GM10248 (cell line): ENCODE results near the gene KIF19.

Source experiments
- CTCF ChIA-PET: fragments of 300-600 bp; sonication (Branson Sonifier 250); formaldehyde crosslinking; extraction: SDS; loops from one replicate; lab custom pipeline; 2021; ENCODE audit warnings: antibody characterized with exemption; lab: Yijun Ruan, JAX
- POLR2A ChIA-PET: fragments of 350-650 bp; sonication (Branson Sonifier 250); formaldehyde crosslinking; extraction: SDS; loops from one replicate; lab custom pipeline; 2020; ENCODE audit warnings: antibody characterized with exemption; lab: Yijun Ruan, JAX
- DNase-seq: peaks from one replicate; pipeline ENCODE4 v3.0.0; 2012; ENCODE audit errors: extremely low spot score
- TF ChIP-seq, protein P1 (sequence below): IDR thresholded peaks from 2 replicates; pipeline ENCODE4 v1.5.1; 2012; ENCODE audit warnings: mild to moderate bottlenecking, low read depth; ENCODE audit errors: extremely low read depth, missing control alignments, control extremely low read depth

KIF19 gene

DNA sequence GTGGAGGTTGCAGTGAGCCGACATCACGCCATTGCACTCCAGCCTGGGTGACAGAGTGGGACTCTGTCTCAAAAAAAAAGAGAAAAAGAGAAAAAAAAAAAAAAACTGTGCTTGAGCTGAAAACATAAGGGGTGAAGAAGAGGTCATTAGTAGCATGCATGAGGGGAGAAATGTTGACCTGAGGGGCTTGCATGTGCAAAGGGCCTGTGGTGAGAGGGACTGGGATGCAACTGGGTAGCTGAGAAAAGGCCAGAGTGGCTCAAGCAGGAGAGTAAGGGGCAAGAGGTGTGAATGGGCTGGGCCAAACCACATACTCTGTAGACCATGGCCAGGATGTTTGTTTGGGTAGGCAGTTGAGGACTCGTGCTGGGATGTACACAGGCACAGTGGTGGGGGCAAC lies 3.4 kb downstream of the KIF19 start:
- ChIA-PET POLR2A (no interaction called here), CTCF (interaction anchor here (1.4 to 1.5 kb wide), 2 partner anchors 30 to 38 kb away, joined by 4 to 6 read pairs; no protein-coding TSS in a partner anchor)
- no peak for DNase-seq

DNA sequence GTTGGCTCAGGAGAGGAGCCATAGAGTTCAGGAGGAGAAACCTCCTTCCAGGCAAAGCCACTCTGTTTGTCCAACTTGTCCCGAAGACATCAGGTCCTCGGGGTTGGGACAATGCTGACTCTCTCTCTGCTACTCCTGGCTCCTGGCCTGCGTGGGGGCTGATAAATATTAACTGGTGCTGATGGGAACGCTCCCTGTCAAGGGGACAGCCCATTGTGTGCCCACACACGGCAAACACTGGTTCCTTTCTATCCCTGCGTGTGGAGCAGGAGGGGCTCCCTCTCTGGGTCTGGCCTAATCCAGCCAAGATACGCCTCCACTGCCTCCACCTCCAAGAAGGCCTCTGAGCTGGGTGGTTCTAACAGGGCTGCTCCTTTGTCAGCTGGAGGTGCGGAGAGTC lies 4.4 kb downstream of the KIF19 start:
- CTCF ChIA-PET = interaction anchor here (0.7 to 1.6 kb wide), 2 partner anchors 21 to 37 kb away, joined by 3 to 4 read pairs; partner anchors contain the start of gene GPR142
- POLR2A ChIA-PET = no interaction called here
- TF ChIP-seq, protein P1, sequence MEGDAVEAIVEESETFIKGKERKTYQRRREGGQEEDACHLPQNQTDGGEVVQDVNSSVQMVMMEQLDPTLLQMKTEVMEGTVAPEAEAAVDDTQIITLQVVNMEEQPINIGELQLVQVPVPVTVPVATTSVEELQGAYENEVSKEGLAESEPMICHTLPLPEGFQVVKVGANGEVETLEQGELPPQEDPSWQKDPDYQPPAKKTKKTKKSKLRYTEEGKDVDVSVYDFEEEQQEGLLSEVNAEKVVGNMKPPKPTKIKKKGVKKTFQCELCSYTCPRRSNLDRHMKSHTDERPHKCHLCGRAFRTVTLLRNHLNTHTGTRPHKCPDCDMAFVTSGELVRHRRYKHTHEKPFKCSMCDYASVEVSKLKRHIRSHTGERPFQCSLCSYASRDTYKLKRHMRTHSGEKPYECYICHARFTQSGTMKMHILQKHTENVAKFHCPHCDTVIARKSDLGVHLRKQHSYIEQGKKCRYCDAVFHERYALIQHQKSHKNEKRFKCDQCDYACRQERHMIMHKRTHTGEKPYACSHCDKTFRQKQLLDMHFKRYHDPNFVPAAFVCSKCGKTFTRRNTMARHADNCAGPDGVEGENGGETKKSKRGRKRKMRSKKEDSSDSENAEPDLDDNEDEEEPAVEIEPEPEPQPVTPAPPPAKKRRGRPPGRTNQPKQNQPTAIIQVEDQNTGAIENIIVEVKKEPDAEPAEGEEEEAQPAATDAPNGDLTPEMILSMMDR = no peak
- DNase-seq = no peak

More for the DNA sequence above, 3.4 kb downstream of the KIF19 start:
- TF ChIP-seq, protein P1 = no peak

DNA sequence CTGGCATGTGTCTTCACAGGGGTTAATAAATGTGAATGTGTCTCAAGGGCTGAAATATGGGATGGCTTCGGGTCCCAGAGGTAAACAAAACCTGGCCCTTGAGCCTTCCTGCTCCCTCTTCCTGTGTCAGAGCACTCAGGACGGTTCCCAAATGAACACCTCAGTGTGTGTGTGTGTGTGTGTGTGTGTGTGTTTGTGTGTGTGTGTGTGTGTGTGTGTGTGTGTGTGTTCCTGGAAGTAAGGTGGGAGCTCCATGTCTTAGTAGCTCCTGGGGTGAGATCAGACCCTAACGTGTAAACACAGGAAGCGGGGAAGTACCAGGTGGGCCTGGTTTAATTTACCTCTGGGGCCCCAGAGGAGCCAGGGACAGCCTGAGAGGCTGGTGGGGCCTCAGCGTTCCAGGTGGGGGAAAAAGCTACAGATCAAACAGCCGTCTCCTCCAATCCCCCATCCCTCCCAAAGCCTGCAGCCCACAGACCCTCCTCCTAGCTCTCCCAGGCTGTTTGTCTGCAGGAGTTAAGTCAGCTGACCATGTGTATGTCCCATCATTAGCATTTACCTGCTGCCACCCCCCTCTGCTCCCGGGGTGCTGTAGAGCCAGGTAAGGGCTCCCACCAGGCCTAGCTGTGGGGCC lies 6.1 kb downstream of the KIF19 start:
- DNase-seq = no peak
- POLR2A ChIA-PET = no interaction called here
- TF ChIP-seq, protein P1 = no peak
- CTCF ChIA-PET = interaction anchor here (1.3 to 4.1 kb wide), 5 partner anchors 29 to 47 kb away, joined by 3 to 18 read pairs (median 7); partner anchors contain the start of genes BTBD17 and GPR142

DNA sequence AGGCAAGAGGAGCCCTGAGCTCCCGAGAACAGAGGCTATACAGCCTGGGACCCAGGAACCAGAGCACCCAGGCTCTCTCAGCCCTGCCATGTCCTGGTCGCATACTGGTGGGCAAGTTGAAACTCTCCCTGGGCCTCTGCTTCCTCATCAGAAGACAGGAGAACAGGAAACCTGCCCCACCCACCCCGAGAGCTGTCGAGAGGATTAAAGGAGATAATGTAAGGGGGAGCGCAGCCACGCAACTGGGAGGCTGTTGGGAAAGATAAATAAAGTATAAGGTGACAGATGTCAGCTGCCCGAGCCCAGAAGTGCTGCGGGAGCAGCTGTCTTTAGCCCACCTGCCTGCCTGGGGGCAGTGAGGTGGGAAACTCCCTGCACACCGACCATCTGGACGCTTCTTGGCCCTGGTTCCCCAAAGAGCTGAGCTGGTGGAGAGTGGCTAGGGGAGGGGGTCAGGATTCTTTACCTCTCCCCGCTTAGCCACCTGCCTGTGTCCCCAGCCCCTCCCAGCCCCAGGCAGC lies 6.8 kb downstream of the KIF19 start:
- TF ChIP-seq, protein P1 = no peak
- no peak for DNase-seq
- POLR2A ChIA-PET = no interaction called here
- CTCF ChIA-PET = interaction anchor here (1.3 to 4.1 kb wide), 4 partner anchors 29 to 47 kb away, joined by 3 to 18 read pairs (median 8); partner anchors contain the start of genes BTBD17 and GPR142

DNA sequence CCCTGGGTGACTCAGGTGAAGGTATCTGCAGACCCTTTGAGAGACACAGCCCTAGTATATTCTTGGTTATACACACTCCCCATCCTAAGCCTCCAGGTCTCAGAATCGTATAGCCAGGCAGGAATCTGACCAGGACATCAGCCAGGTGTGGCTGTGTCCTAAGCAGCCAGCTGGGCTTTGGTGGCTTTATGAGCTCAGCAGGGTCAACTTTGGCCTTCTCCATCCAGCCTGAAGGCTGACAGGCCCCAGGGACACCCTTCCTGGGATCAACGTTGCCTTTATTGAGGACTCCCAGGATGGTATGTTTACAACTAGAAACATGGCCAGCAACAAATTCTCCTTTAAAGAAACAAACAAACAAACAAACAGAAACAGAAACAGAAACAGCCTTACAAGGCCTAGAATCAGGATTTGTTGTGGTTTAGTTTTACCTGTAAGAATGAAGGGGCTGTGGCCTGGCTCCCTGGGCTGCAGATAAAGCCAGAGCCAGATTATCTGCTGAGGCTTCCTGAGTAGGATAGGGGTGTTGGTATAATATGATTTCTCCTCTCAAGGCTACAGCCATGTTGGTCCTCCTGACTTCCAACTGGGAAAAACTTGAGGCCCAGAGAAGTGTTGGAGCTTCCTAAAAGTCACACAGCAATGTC lies 8.5 kb downstream of the KIF19 start:
- no peak for DNase-seq
- TF ChIP-seq, protein P1 = no peak
- POLR2A ChIA-PET = no interaction called here
- CTCF ChIA-PET = interaction anchor here (1.0 to 4.1 kb wide), 3 partner anchors 23 to 34 kb away, joined by 3 to 18 read pairs (median 3); partner anchors contain the start of gene GPR142

DNA sequence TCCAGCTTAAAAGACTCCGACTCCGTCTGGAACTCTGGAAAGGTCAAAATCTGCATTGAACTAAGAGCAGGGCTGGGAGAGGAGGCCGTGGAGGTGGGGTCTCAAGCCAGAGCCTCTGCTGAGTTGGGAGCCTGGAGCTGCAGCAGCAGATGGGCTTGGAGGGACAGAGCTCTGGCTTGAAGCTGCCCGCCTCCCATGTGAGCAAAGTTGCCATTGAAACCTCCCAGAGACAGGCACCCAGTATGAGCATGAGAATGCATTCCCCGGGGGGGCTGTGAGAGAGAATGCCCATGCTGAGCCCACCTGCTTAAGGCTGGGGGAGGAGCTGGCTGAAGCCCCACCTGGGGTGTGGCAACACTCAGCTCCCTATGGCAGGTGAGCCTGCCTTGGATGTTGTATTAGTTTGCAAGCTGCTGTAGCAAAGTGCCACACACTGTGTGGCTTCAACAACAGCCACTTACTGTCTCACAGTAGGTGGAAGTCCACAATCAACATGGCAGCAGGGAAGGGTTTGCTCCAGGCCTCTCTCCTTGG lies 9.6 kb downstream of the KIF19 start:
- TF ChIP-seq, protein P1 = no peak
- CTCF ChIA-PET = interaction anchor here (0.9 to 4.1 kb wide), 4 partner anchors 22 to 256 kb away, joined by 3 to 18 read pairs (median 3); partner anchors contain the start of genes CD300LD and GPR142
- DNase-seq = no peak
- POLR2A ChIA-PET = no interaction called here
